ENCODE results near the gene RBM28.

GRCh38 chr7:128352636-128353035 lies 8.9 kb upstream of the RBM28 start:
- TF ChIP-seq CTCF (conservative IDR thresholded peaks at IDR 0.05; ENCODE audit: low read depth, low read length) (no peak), EZH2 (IDR thresholded peaks at IDR 0.05; ENCODE audit: low read length, unreplicated experiment) (no peak), EZH2phosphoT487 (IDR thresholded peaks at IDR 0.05; ENCODE audit: borderline replicate concordance, low read length) (no peak)

Measured in PC-3 (cell line).